Neural progenitor cell (in vitro differentiated cells): ENCODE measurements around the gene STK32B. TPM values are rescaled to one million over a fixed set of nuclear protein-coding genes. Genes with fewer than 3 reads are reported as not detected.

ENCODE experiments used
- DNase-seq: peaks from one replicate; pipeline ENCODE4 v3.0.0-alpha.2; 2016; ENCODE audit warnings: low spot score
- H2AFZ ChIP-seq: fragments of 200-600 bp; sonication (generic); replicated peaks from 2 replicates; pipeline ENCODE4 v1.6.1; 2016; ENCODE audit warnings: antibody characterized with exemption
- H3F3A ChIP-seq: fragments of 200-600 bp; sonication (generic); 2 replicates; pipeline ENCODE4 v1.6.1; 2016; ENCODE audit warnings: antibody characterized with exemption, low read depth
- H3K27ac ChIP-seq: fragments of 200-600 bp; sonication (generic); 2 replicates; pipeline ENCODE4 v1.5.1; 2016; ENCODE audit warnings: mild to moderate bottlenecking
- H3K27me3 ChIP-seq: fragments of 200-600 bp; sonication (generic); 2 replicates; pipeline ENCODE4 v1.6.1; 2016; ENCODE audit warnings: mild to moderate bottlenecking, moderate library complexity
- H3K36me3 ChIP-seq: fragments of 200-600 bp; sonication (generic); 2 replicates; pipeline ENCODE4 v1.5.1; 2016
- H3K4me1 ChIP-seq: fragments of 200-600 bp; sonication (generic); 2 replicates; pipeline ENCODE4 v1.6.1; 2016; ENCODE audit warnings: mixed run types
- H3K4me2 ChIP-seq: fragments of 200-600 bp; sonication (generic); 2 replicates; pipeline ENCODE4 v1.6.1; 2016
- H3K4me3 ChIP-seq: fragments of 200-600 bp; sonication (generic); 2 replicates; pipeline ENCODE4 v1.5.1; 2016
- H3K79me2 ChIP-seq: fragments of 200-600 bp; sonication (generic); 2 replicates; pipeline ENCODE4 v1.6.1; 2016; ENCODE audit warnings: low read depth
- H3K9ac ChIP-seq: fragments of 200-600 bp; sonication (generic); 2 replicates; pipeline ENCODE4 v1.6.1; 2016
- H3K9me3 ChIP-seq: fragments of 200-600 bp; sonication (generic); 2 replicates; pipeline ENCODE4 v1.5.1; 2016; ENCODE audit warnings: low read depth
- H4K20me1 ChIP-seq: fragments of 200-600 bp; sonication (generic); 2 replicates; pipeline ENCODE4 v1.6.1; 2016; ENCODE audit warnings: low read depth
- H3K27ac Mint-ChIP-seq: 3 replicates; pipeline ENCODE4 v1.8.0; 2021; ENCODE audit warnings: mixed read lengths
- H3K27me3 Mint-ChIP-seq: 2 replicates; pipeline ENCODE4 v1.8.0; 2022; ENCODE audit warnings: low read depth, mild to moderate bottlenecking, inconsistent platforms, moderate library complexity, mixed read lengths; ENCODE audit not compliant: insufficient read depth
- H3K36me3 Mint-ChIP-seq: 3 replicates; pipeline ENCODE4 v1.8.0; 2021; ENCODE audit warnings: mixed read lengths
- H3K4me1 Mint-ChIP-seq: 3 replicates; pipeline ENCODE4 v1.8.0; 2021; ENCODE audit warnings: mixed read lengths
- H3K4me3 Mint-ChIP-seq: 3 replicates; pipeline ENCODE4 v1.8.0; 2021; ENCODE audit warnings: mild to moderate bottlenecking, moderate library complexity, mixed read lengths
- H3K9me3 Mint-ChIP-seq: 3 replicates; pipeline ENCODE4 v1.8.0; 2020; ENCODE audit warnings: mixed read lengths
- CTCF ChIP-seq: fragments of 200-600 bp; sonication (generic); IDR thresholded peaks from 2 replicates; pipeline ENCODE4 v1.5.1; 2017; ENCODE audit warnings: antibody characterized with exemption, mild to moderate bottlenecking
- EZH2 ChIP-seq: fragments of 200-600 bp; sonication (generic); IDR thresholded peaks from 2 replicates; pipeline ENCODE4 v1.6.1; 2017; ENCODE audit warnings: antibody characterized with exemption, mild to moderate bottlenecking, moderate library complexity
- EZH2phosphoT487 ChIP-seq: fragments of 200-600 bp; sonication (generic); IDR thresholded peaks from 2 replicates; pipeline ENCODE4 v1.6.1; 2017; ENCODE audit warnings: antibody characterized with exemption
- total RNA-seq: library from RNA; depleted of rRNA; stranded (reverse); fragments of >200 nt; gene quantifications from 2 replicates; pipeline ENCODE4 v1.2.3, GENCODE V29; 2015; ENCODE audit warnings: low replicate concordance

Gene STK32B
- total RNA-seq, 1 donor from 2014 or later: 2.5 TPM

- TF ChIP-seq CTCF: peak; percentile 80
- no peak for TF ChIP-seq EZH2phosphoT487
- TF ChIP-seq EZH2: no peak
- no peaks in the 10 kb centered on the region for H3K9me3 ChIP-seq
- H3K4me1 Mint-ChIP-seq: peaks cover 12% of the 10 kb centered on the region
- H3K9me3 Mint-ChIP-seq: peaks cover 14% of the 10 kb centered on the region
- DNase-seq: peak; percentile 70
- H4K20me1 ChIP-seq: no peaks in the 10 kb centered on the region
- H3K27me3 Mint-ChIP-seq: peaks cover 6% of the 10 kb centered on the region
- H3K9ac ChIP-seq: no peak overlapping the region
- H3K27ac ChIP-seq: no peak overlapping the region
- H3K27me3 ChIP-seq: no peaks in the 10 kb centered on the region
- H3K36me3 Mint-ChIP-seq: no peaks in the 10 kb centered on the region
- H3K79me2 ChIP-seq: no peaks in the 10 kb centered on the region
- no peak overlapping the region for H2AFZ ChIP-seq
- H3K4me3 ChIP-seq: no peak overlapping the region
- H3K4me2 ChIP-seq: no peak overlapping the region
- peaks cover 8% of the 10 kb centered on the region for H3K4me1 ChIP-seq
- H3K36me3 ChIP-seq: no peaks in the 10 kb centered on the region
- H3K27ac Mint-ChIP-seq: no peak overlapping the region
- no peaks in the 10 kb centered on the region for H3F3A ChIP-seq
- H3K4me3 Mint-ChIP-seq: no peak overlapping the region
These were observed 348.6 kb downstream of the STK32B start for GRCh38 chr4:5399790-5400421.

- Histone ChIP-seq H3K4me1 (no peaks in the 10 kb centered on the region), H3K9ac (no peak overlapping the region), H3K79me2 (no peaks in the 10 kb centered on the region), H3K36me3 (no peaks in the 10 kb centered on the region), H2AFZ (no peak overlapping the region), H3K9me3 (no peaks in the 10 kb centered on the region), H3K4me2 (no peak overlapping the region), H3F3A (no peaks in the 10 kb centered on the region), H3K27me3 (no peaks in the 10 kb centered on the region), H3K4me3 (no peak overlapping the region), H3K27ac (no peak overlapping the region), H4K20me1 (no peaks in the 10 kb centered on the region)
- Mint-ChIP-seq H3K4me3 (no peak overlapping the region), H3K27me3 (peaks cover 13% of the 10 kb centered on the region), H3K9me3 (peaks cover 29% of the 10 kb centered on the region), H3K4me1 (no peaks in the 10 kb centered on the region), H3K27ac (no peak overlapping the region), H3K36me3 (peaks cover 3% of the 10 kb centered on the region)
- DNase-seq: no peak
- no peak for TF ChIP-seq EZH2phosphoT487
- TF ChIP-seq EZH2: no peak
- no peak for TF ChIP-seq CTCF
These were observed 352.6 kb downstream of the STK32B start for GRCh38 chr4:5403746-5404497.

- Histone ChIP-seq H3K4me3 (no peak overlapping the region), H3K9me3 (no peaks in the 10 kb centered on the region), H4K20me1 (no peaks in the 10 kb centered on the region), H3K79me2 (no peaks in the 10 kb centered on the region), H3K27me3 (no peaks in the 10 kb centered on the region), H3K4me2 (no peak overlapping the region), H3K36me3 (no peaks in the 10 kb centered on the region), H2AFZ (no peak overlapping the region), H3K4me1 (no peaks in the 10 kb centered on the region), H3K27ac (no peak overlapping the region), H3K9ac (no peak overlapping the region), H3F3A (no peaks in the 10 kb centered on the region)
- Mint-ChIP-seq H3K27me3 (peaks cover 11% of the 10 kb centered on the region), H3K27ac (no peak overlapping the region), H3K4me1 (no peaks in the 10 kb centered on the region), H3K4me3 (no peak overlapping the region), H3K36me3 (peaks cover 3% of the 10 kb centered on the region), H3K9me3 (peaks cover 18% of the 10 kb centered on the region)
- no peak for TF ChIP-seq CTCF
- TF ChIP-seq EZH2: no peak
- TF ChIP-seq EZH2phosphoT487: no peak
- no peak for DNase-seq
These were observed 358.0 kb downstream of the STK32B start for GRCh38 chr4:5409237-5409636.
